ENCODE data around the gene PRRX2.
"Not testable (repeated sequence)": the region's sequence is repeated elsewhere in the genome, so short reads cannot be mapped to it uniquely, and the experiment has no call there.

Gene PRRX2

GRCh38 chr9:129761293-129761900, 96.0 kb downstream of the PRRX2 start:
- no peaks in the 10 kb centered on the region for H4K20me1 ChIP-seq
- no peaks in the 10 kb centered on the region for H3K9me3 ChIP-seq
- H3K4me2 ChIP-seq = peak overlapping the region; percentile 45
- no peak overlapping the region for H3K27ac ChIP-seq
- H3K4me1 ChIP-seq = peaks cover 27% of the 10 kb centered on the region
- H3K4me3 ChIP-seq = no peak overlapping the region
- no peak for TF ChIP-seq Cebpa-rat (IDR thresholded peaks at IDR 0.05)
- H3K27me3 ChIP-seq = no peaks in the 10 kb centered on the region
- no peaks in the 10 kb centered on the region for H3K36me3 ChIP-seq
- no peak overlapping the region for H3K9ac ChIP-seq

DNA sequence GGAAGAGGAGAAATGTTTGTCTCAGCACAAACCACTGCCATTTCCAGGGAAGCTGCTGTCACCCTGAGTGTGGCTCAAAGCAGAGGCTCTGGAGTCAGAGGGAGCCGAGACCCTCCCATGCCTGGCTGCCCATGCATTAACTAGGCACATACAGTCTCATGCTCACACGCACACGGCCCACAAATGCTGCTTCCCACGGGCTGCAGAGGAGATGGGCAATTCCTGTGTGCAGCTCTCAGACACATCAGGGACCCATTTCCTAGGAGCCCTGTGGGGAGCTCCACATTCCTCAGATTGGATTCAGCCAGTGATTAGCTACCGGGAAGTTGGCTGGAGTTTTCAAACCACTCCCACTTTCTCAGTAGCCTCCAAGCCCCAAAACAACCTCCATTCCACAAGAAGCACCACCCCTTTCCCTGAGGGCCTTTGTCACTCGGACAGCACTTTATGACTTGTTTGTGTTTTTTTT, 96.5 kb downstream of the PRRX2 start:
- Histone ChIP-seq H3K4me2 (peak overlapping the region; percentile 45), H3K27me3 (no peaks in the 10 kb centered on the region), H3K36me3 (no peaks in the 10 kb centered on the region), H3K9me3 (no peaks in the 10 kb centered on the region), H3K27ac (no peak overlapping the region), H3K9ac (no peak overlapping the region), H3K4me1 (peaks cover 22% of the 10 kb centered on the region), H4K20me1 (no peaks in the 10 kb centered on the region), H3K4me3 (no peak overlapping the region)
- no peak for TF ChIP-seq Cebpa-rat (IDR thresholded peaks at IDR 0.05)

DNA sequence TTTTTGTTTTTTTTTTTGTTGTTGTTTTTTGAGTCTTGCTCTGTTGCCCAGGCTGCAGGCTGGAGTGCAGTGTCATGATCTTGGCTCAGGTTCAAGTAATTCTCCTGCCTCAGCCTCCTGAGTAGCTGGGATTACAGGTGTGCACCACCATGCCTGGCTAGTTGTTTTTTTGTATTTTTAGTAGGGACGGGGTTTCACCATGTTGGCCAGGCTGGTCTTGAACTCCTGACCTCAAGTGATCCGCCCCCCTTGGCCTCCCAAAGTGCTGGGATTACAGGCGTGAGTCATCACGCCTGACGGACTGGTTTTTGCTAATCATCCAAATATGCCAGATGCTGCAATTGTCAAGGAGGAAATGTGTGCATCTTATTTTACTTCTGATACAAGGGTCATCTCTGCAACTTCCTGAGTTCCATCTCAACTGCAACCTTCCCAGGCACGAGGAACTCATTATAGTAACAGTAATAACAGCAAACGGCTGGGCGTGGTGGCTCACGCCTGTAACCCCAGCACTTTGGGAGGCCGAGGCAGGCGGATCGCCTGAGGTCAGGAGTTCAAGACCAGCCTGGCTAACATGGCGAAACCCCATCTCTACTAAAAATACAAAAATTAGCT, 97.0 kb downstream of the PRRX2 start:
- H3K9me3 ChIP-seq, H4K20me1 ChIP-seq, H3K27ac ChIP-seq, H3K36me3 ChIP-seq, H3K4me3 ChIP-seq, H3K9ac ChIP-seq, H3K27me3 ChIP-seq: not testable (repeated sequence)
- Histone ChIP-seq H3K4me1 (peaks cover 16% of the 10 kb centered on the region), H3K4me2 (peak overlapping the region; percentile 45; the same call in 1 of the 2 replicates)

DNA sequence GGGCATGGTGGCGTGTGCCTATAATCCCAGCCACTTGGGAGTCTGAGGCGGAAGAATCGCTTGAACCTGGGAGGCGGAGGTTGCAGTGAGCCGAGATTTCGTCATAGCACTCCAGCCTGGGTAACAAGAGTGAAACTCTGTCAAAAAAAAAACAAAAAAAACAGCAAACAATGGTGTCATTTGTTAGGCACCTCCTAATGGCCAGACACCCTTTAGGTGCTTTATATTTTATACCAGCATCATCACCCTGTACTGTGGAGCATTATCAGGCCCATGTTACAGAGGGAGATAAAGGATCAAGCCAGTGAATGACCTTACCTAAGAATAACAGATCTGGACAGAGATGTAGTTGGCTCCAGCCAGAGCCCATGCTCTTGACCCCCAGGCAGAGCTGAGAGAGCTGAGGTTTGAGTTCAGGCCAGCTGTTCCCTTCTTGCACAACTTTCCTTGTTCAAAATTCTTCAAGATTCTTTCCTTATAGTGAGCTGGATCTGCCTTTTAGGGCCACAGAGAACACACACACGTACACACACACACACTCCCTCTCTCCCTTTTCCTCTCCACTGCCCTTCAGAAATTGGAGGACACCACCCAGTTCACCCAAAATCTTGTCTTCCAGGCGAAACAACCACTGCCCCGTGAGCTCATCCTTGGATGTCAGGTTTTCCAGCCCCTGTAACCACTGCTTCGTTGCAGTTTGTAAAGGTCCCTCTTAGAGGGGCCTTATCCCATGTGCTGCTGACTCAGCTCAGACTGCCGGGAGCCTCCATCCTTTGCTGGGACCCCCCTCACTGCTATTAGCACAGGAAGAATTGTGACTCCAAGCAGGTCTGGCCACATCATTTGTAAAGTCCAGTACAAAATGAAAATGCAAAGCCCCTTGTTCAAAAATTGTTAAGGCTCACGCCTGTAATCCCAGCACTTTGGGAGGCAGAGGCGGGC, 97.8 kb downstream of the PRRX2 start:
- no peak overlapping the region for H3K4me2 ChIP-seq
- no peak overlapping the region for H3K9ac ChIP-seq
- H3K4me1 ChIP-seq = peaks cover 9% of the 10 kb centered on the region
- H3K4me3 ChIP-seq = no peak overlapping the region
- H4K20me1 ChIP-seq = no peaks in the 10 kb centered on the region
- no peaks in the 10 kb centered on the region for H3K9me3 ChIP-seq
- no peak for TF ChIP-seq Cebpa-rat (IDR thresholded peaks at IDR 0.05)
- no peak overlapping the region for H3K27ac ChIP-seq
- H3K27me3 ChIP-seq = no peaks in the 10 kb centered on the region
- no peaks in the 10 kb centered on the region for H3K36me3 ChIP-seq

- H3K9me3 ChIP-seq = no peaks in the 10 kb centered on the region
- peaks cover 9% of the 10 kb centered on the region for H3K4me1 ChIP-seq
- H3K4me3 ChIP-seq = no peak overlapping the region
- no peaks in the 10 kb centered on the region for H3K36me3 ChIP-seq
- no peak overlapping the region for H3K4me2 ChIP-seq
- no peaks in the 10 kb centered on the region for H3K27me3 ChIP-seq
- no peaks in the 10 kb centered on the region for H4K20me1 ChIP-seq
- H3K9ac ChIP-seq = no peak overlapping the region
- no peak overlapping the region for H3K27ac ChIP-seq
- TF ChIP-seq Cebpa-rat (IDR thresholded peaks at IDR 0.05) = no peak
These were observed 100.4 kb downstream of the PRRX2 start for GRCh38 chr9:129765764-129766317.

GRCh38 chr9:129768486-129768885, 103.0 kb downstream of the PRRX2 start:
- H3K27ac ChIP-seq = no peak overlapping the region
- H3K4me2 ChIP-seq = no peak overlapping the region
- no peaks in the 10 kb centered on the region for H3K9me3 ChIP-seq
- no peak overlapping the region for H3K9ac ChIP-seq
- no peaks in the 10 kb centered on the region for H3K4me1 ChIP-seq
- no peaks in the 10 kb centered on the region for H3K27me3 ChIP-seq
- no peaks in the 10 kb centered on the region for H4K20me1 ChIP-seq
- H3K4me3 ChIP-seq = no peak overlapping the region
- no peaks in the 10 kb centered on the region for H3K36me3 ChIP-seq
- TF ChIP-seq Cebpa-rat (IDR thresholded peaks at IDR 0.05) = no peak

GRCh38 chr9:129769669-129770068, 104.2 kb downstream of the PRRX2 start:
- Histone ChIP-seq H3K4me1 (peaks cover 3% of the 10 kb centered on the region), H3K4me3 (no peak overlapping the region), H3K4me2 (no peak overlapping the region), H3K9me3 (no peaks in the 10 kb centered on the region), H3K27me3 (peaks cover 2% of the 10 kb centered on the region; the same call in 1 of the 2 replicates), H3K36me3 (no peaks in the 10 kb centered on the region), H3K27ac (no peak overlapping the region), H3K9ac (no peak overlapping the region), H4K20me1 (no peaks in the 10 kb centered on the region; the same call in 1 of the 2 replicates)
- no peak for TF ChIP-seq Cebpa-rat (IDR thresholded peaks at IDR 0.05)

GRCh38 chr9:129770741-129771140, 105.3 kb downstream of the PRRX2 start:
- Histone ChIP-seq H3K9me3 (no peaks in the 10 kb centered on the region), H3K4me3 (no peak overlapping the region), H3K36me3 (no peaks in the 10 kb centered on the region), H3K9ac (no peak overlapping the region), H3K27ac (no peak overlapping the region), H3K27me3 (peaks cover 9% of the 10 kb centered on the region; the same call in 1 of the 2 replicates), H3K4me2 (no peak overlapping the region), H4K20me1 (peaks cover 8% of the 10 kb centered on the region; the same call in 1 of the 2 replicates), H3K4me1 (peaks cover 13% of the 10 kb centered on the region)
- no peak for TF ChIP-seq Cebpa-rat (IDR thresholded peaks at IDR 0.05)

Data from BLaER1 (cell line).